Activated CD4-positive, alpha-beta memory T cell treated with anti-CD3 and anti-CD28 coated beads for 36 hours (primary cell): ENCODE data around the gene TET1. TPM values are rescaled to one million over a fixed set of nuclear protein-coding genes. Genes with fewer than 3 reads are reported as not detected.
A peak's percentile ranks its signal among the peaks of the same experiment; 100 is the strongest.

Experiments
- CTCF ChIA-PET: fragments of 350-600 bp; sonication (Branson Sonifier 250); formaldehyde crosslinking; loops from one replicate; lab custom pipeline; 2021; ENCODE audit warnings: antibody characterized with exemption, inconsistent platforms; lab: Charles Lee
- POLR2A ChIA-PET: fragments of 350-600 bp; sonication (Branson Sonifier 250); formaldehyde crosslinking; loops from one replicate; lab custom pipeline; 2021; ENCODE audit warnings: antibody characterized with exemption; lab: Charles Lee
- DNase-seq: peaks from one replicate; pipeline ENCODE4 v3.0.0-alpha.2; 2020
- H3K27ac Mint-ChIP-seq: one replicate; pipeline ENCODE4 v1.8.0; 2021; ENCODE audit warnings: mixed read lengths
- H3K27me3 Mint-ChIP-seq: one replicate; pipeline ENCODE4 v1.8.0; 2021; ENCODE audit warnings: mixed read lengths
- H3K36me3 Mint-ChIP-seq: one replicate; pipeline ENCODE4 v1.8.0; 2021; ENCODE audit warnings: mixed read lengths
- H3K4me1 Mint-ChIP-seq: one replicate; pipeline ENCODE4 v1.8.0; 2021; ENCODE audit warnings: low read depth, mixed read lengths
- H3K4me3 Mint-ChIP-seq: one replicate; pipeline ENCODE4 v1.8.0; 2021; ENCODE audit warnings: mild to moderate bottlenecking, mixed read lengths
- H3K9me3 Mint-ChIP-seq: one replicate; pipeline ENCODE4 v1.8.0; 2021; ENCODE audit warnings: mixed read lengths
- intact Hi-C: fragments of 100-400 bp; cut with micrococcal nuclease; formaldehyde crosslinking; loops from one replicate; pipeline ENCODE4 v1.15.1; 2023
- total RNA-seq, 2 experiments: library from RNA; stranded (reverse); gene quantifications; one replicate each; pipeline ENCODE4 v1.2.3, GENCODE V29; 2021

Gene TET1
- total RNA-seq, 2 experiments from 2014 or later, result 0.43 to 0.53 TPM

- Mint-ChIP-seq H3K27me3 (peaks cover 3% of the 10 kb centered on the region), H3K9me3 (no peaks in the 10 kb centered on the region), H3K27ac (no peak overlapping the region), H3K4me3 (no peak overlapping the region), H3K4me1 (no peaks in the 10 kb centered on the region), H3K36me3 (no peaks in the 10 kb centered on the region)
- intact Hi-C loops, result no loop called here
- POLR2A ChIA-PET, result interaction anchor here (0.7 kb wide), 1 partner anchor 303 kb away, joined by 3 read pairs; no protein-coding TSS in a partner anchor
- CTCF ChIA-PET, result no interaction called here
- no peak for DNase-seq
Observed at GRCh38 chr10:68553138-68553537, 7.0 kb upstream of the TET1 start.

GRCh38 chr10:68553599-68553998 lies 6.5 kb upstream of the TET1 start:
- no peaks in the 10 kb centered on the region for H3K4me1 Mint-ChIP-seq
- no peaks in the 10 kb centered on the region for H3K36me3 Mint-ChIP-seq
- H3K27me3 Mint-ChIP-seq, result peaks cover 3% of the 10 kb centered on the region
- H3K27ac Mint-ChIP-seq, result no peak overlapping the region
- no peak for DNase-seq
- H3K4me3 Mint-ChIP-seq, result no peak overlapping the region
- ChIA-PET POLR2A (no interaction called here), CTCF (no interaction called here)
- no peaks in the 10 kb centered on the region for H3K9me3 Mint-ChIP-seq
- intact Hi-C loops, result no loop called here

- Mint-ChIP-seq H3K4me3 (no peak overlapping the region), H3K9me3 (no peaks in the 10 kb centered on the region), H3K27me3 (peaks cover 30% of the 10 kb centered on the region), H3K36me3 (no peaks in the 10 kb centered on the region), H3K4me1 (peaks cover 18% of the 10 kb centered on the region), H3K27ac (no peak overlapping the region)
- intact Hi-C loops, result no loop called here
- DNase-seq, result no peak
- ChIA-PET POLR2A (no interaction called here), CTCF (no interaction called here)
Observed at GRCh38 chr10:68558478-68558877, 1.7 kb upstream of the TET1 start.

- H3K4me3 Mint-ChIP-seq, result no peak overlapping the region
- intact Hi-C loops, result no loop called here
- H3K9me3 Mint-ChIP-seq, result no peaks in the 10 kb centered on the region
- ChIA-PET CTCF (interaction anchor here (2.1 kb wide), 1 partner anchor 9 kb away, joined by 10 read pairs; no protein-coding TSS in a partner anchor), POLR2A (no interaction called here)
- DNase-seq, result no peak
- no peak overlapping the region for H3K27ac Mint-ChIP-seq
- no peaks in the 10 kb centered on the region for H3K36me3 Mint-ChIP-seq
- peaks cover 32% of the 10 kb centered on the region for H3K27me3 Mint-ChIP-seq
- H3K4me1 Mint-ChIP-seq, result peaks cover 18% of the 10 kb centered on the region
Observed at GRCh38 chr10:68559251-68559650, 886 bp upstream of the TET1 start.

GRCh38 chr10:68559841-68560185 lies 324 bp upstream of the TET1 start:
- H3K27me3 Mint-ChIP-seq, result peaks cover 37% of the 10 kb centered on the region
- peak overlapping the region; percentile 54 for H3K4me3 Mint-ChIP-seq
- H3K4me1 Mint-ChIP-seq, result peaks cover 18% of the 10 kb centered on the region
- POLR2A ChIA-PET, result no interaction called here
- DNase-seq, result peak; percentile 25
- CTCF ChIA-PET, result interaction anchor here (2.1 kb wide), 1 partner anchor 9 kb away, joined by 10 read pairs; no protein-coding TSS in a partner anchor
- H3K36me3 Mint-ChIP-seq, result no peaks in the 10 kb centered on the region
- H3K9me3 Mint-ChIP-seq, result no peaks in the 10 kb centered on the region
- intact Hi-C loops, result no loop called here
- no peak overlapping the region for H3K27ac Mint-ChIP-seq

GRCh38 chr10:68560943-68561864 lies 1.1 kb downstream of the TET1 start:
- H3K27ac Mint-ChIP-seq, result no peak overlapping the region
- ChIA-PET CTCF (interaction anchor here (0.6 to 2.1 kb wide), 2 partner anchors 11 to 154 kb away, joined by 3 to 10 read pairs; partner anchors contain the start of gene RUFY2), POLR2A (interaction anchor here (0.6 kb wide), 1 partner anchor 378 kb away, joined by 3 read pairs; no protein-coding TSS in a partner anchor)
- H3K27me3 Mint-ChIP-seq, result peaks cover 40% of the 10 kb centered on the region
- peak; percentile 14 for DNase-seq
- H3K36me3 Mint-ChIP-seq, result no peaks in the 10 kb centered on the region
- peak overlapping the region; percentile 61 for H3K4me3 Mint-ChIP-seq
- H3K9me3 Mint-ChIP-seq, result no peaks in the 10 kb centered on the region
- peaks cover 18% of the 10 kb centered on the region for H3K4me1 Mint-ChIP-seq
- intact Hi-C loops, result no loop called here

- no peaks in the 10 kb centered on the region for H3K36me3 Mint-ChIP-seq
- DNase-seq, result no peak
- peaks cover 18% of the 10 kb centered on the region for H3K4me1 Mint-ChIP-seq
- H3K27me3 Mint-ChIP-seq, result peaks cover 42% of the 10 kb centered on the region
- H3K27ac Mint-ChIP-seq, result no peak overlapping the region
- intact Hi-C loops, result no loop called here
- H3K4me3 Mint-ChIP-seq, result peak overlapping the region; percentile 43
- CTCF ChIA-PET, result interaction anchor here (0.6 kb wide), 1 partner anchor 155 kb away, joined by 3 read pairs; the partner anchor contains the start of gene RUFY2
- H3K9me3 Mint-ChIP-seq, result no peaks in the 10 kb centered on the region
- POLR2A ChIA-PET, result interaction anchor here (0.6 kb wide), 1 partner anchor 379 kb away, joined by 3 read pairs; no protein-coding TSS in a partner anchor
Observed at GRCh38 chr10:68561865-68562649, 1.9 kb downstream of the TET1 start.

GRCh38 chr10:68562661-68563570 lies 2.8 kb downstream of the TET1 start:
- no peak for DNase-seq
- Mint-ChIP-seq H3K4me3 (no peak overlapping the region), H3K9me3 (no peaks in the 10 kb centered on the region), H3K27ac (no peak overlapping the region), H3K36me3 (no peaks in the 10 kb centered on the region), H3K27me3 (peaks cover 42% of the 10 kb centered on the region), H3K4me1 (peaks cover 18% of the 10 kb centered on the region)
- POLR2A ChIA-PET, result no interaction called here
- intact Hi-C loops, result no loop called here
- CTCF ChIA-PET, result no interaction called here

- Mint-ChIP-seq H3K9me3 (no peaks in the 10 kb centered on the region), H3K4me1 (peaks cover 16% of the 10 kb centered on the region), H3K36me3 (no peaks in the 10 kb centered on the region), H3K4me3 (no peak overlapping the region), H3K27me3 (peaks cover 36% of the 10 kb centered on the region), H3K27ac (no peak overlapping the region)
- intact Hi-C loops, result no loop called here
- no peak for DNase-seq
- POLR2A ChIA-PET, result no interaction called here
- CTCF ChIA-PET, result no interaction called here
Observed at GRCh38 chr10:68564712-68565111, 4.6 kb downstream of the TET1 start.

- Mint-ChIP-seq H3K36me3 (no peaks in the 10 kb centered on the region), H3K4me3 (no peak overlapping the region), H3K27ac (no peak overlapping the region), H3K4me1 (peaks cover 14% of the 10 kb centered on the region), H3K27me3 (peaks cover 33% of the 10 kb centered on the region), H3K9me3 (no peaks in the 10 kb centered on the region)
- POLR2A ChIA-PET, result no interaction called here
- CTCF ChIA-PET, result no interaction called here
- no peak for DNase-seq
- intact Hi-C loops, result no loop called here
Observed at GRCh38 chr10:68565658-68566057, 5.5 kb downstream of the TET1 start.

GRCh38 chr10:68566351-68566750 lies 6.2 kb downstream of the TET1 start:
- ChIA-PET POLR2A (no interaction called here), CTCF (no interaction called here)
- H3K9me3 Mint-ChIP-seq, result no peaks in the 10 kb centered on the region
- intact Hi-C loops, result no loop called here
- peaks cover 10% of the 10 kb centered on the region for H3K4me1 Mint-ChIP-seq
- no peak for DNase-seq
- peaks cover 28% of the 10 kb centered on the region for H3K27me3 Mint-ChIP-seq
- no peak overlapping the region for H3K4me3 Mint-ChIP-seq
- no peak overlapping the region for H3K27ac Mint-ChIP-seq
- H3K36me3 Mint-ChIP-seq, result no peaks in the 10 kb centered on the region
